ENCODE measurements around the gene LIPJ. TPM values are rescaled to one million over a fixed set of nuclear protein-coding genes. Genes with fewer than 3 reads are reported as not detected.

LIPJ gene
- total RNA-seq, 1 experiment from 2014 or later = not detected

- TF ChIP-seq, protein P1, sequence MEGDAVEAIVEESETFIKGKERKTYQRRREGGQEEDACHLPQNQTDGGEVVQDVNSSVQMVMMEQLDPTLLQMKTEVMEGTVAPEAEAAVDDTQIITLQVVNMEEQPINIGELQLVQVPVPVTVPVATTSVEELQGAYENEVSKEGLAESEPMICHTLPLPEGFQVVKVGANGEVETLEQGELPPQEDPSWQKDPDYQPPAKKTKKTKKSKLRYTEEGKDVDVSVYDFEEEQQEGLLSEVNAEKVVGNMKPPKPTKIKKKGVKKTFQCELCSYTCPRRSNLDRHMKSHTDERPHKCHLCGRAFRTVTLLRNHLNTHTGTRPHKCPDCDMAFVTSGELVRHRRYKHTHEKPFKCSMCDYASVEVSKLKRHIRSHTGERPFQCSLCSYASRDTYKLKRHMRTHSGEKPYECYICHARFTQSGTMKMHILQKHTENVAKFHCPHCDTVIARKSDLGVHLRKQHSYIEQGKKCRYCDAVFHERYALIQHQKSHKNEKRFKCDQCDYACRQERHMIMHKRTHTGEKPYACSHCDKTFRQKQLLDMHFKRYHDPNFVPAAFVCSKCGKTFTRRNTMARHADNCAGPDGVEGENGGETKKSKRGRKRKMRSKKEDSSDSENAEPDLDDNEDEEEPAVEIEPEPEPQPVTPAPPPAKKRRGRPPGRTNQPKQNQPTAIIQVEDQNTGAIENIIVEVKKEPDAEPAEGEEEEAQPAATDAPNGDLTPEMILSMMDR (IDR thresholded peaks at IDR 0.05; ENCODE audit: unreplicated experiment) = no peak
- ChIA-PET CTCF (interaction anchor here (0.5 kb wide), 1 partner anchor 83 kb away, joined by 3 read pairs; no protein-coding TSS in a partner anchor), POLR2A (interaction anchor here (0.6 to 1.7 kb wide), 2 partner anchors 76 to 649 kb away, joined by 3 to 4 read pairs; no protein-coding TSS in a partner anchor)
- no peak overlapping the region for H3K27ac Mint-ChIP-seq (ENCODE audit: low read depth, unreplicated experiment)
- no peaks in the 10 kb centered on the region for H3K27me3 Mint-ChIP-seq (ENCODE audit: insufficient read depth, unreplicated experiment)
- no peak for DNase-seq (ENCODE audit: unreplicated experiment)
- H3K4me1 Mint-ChIP-seq (ENCODE audit: insufficient read depth, unreplicated experiment) = no peaks in the 10 kb centered on the region
- intact Hi-C loops (cut with micrococcal nuclease) = no loop called here
- BruUV-seq (replicated peaks) = no TSS peak
- H3K9me3 Mint-ChIP-seq (ENCODE audit: unreplicated experiment) = no peaks in the 10 kb centered on the region
- no peak overlapping the region for H3K4me3 Mint-ChIP-seq (ENCODE audit: unreplicated experiment)
- no peaks in the 10 kb centered on the region for H3K36me3 Mint-ChIP-seq (ENCODE audit: insufficient read depth, unreplicated experiment)
These were observed 22.2 kb downstream of the LIPJ start for GRCh38 chr10:88608780-88609179.

DNA sequence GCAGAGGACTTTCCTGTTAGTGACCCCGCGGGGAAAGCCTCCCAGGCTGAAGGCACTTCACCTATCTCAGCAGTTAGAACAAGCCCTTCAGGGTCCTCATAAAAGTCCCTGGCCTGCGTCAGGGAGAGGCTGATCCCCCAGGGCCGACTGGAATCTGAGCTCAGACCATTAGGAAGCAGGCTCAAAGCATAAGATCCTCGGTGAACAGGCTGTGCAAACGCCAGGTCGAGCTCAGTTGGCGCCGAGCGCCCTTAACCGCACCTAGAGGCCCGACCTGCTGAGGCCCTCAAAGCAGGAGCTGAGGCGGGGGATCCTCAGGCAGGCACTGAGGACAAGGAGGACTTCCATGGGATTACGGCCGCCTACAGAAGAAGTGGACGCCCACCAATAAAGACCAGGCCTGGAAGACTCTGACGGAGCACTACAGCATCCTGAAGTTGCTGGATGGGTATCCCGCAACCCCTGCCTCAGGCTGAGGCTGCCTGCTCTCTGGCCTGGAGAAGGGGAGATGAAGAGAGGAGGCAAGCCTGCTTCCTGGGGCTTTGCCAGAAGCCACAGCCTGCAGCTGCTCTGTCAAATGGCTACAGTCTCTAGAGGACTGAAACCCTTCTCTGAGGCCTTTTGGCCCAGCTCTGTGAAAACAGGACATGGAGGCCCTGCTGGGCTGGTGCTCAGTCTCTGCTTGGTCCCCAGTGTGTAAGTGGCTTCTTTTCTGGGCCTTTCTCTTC is 29.9 kb downstream of the LIPJ start:
- CTCF ChIA-PET = interaction anchor here (0.6 to 1.2 kb wide), 3 partner anchors 15 to 313 kb away, joined by 3 to 4 read pairs (median 3); no protein-coding TSS in a partner anchor

DNA sequence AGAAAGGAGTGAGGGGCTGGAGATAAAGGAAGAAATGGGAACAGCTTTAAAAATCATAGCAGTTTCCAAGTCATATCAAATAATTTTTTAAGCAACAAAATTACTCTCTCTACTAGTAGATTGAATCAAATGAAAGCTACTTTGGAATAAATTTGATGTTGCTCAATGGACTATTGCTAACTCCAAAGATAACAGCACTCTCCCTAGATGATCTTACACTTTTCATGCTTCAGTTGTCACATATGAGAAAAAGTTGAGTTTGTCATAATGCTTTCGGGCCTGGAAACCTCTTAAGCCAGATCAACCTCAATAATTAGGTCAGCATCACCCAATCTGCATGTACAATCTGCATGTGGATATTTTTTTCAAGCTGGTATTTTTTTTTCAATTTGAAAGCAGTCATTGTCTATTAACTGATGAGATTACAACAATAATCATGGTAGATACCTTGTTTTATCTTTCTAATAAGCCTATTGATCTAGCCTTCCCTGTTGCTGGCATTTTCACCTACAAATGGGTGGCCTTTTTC is 31.3 kb downstream of the LIPJ start:
- no peaks in the 10 kb centered on the region for H3K36me3 Mint-ChIP-seq (ENCODE audit: insufficient read depth, unreplicated experiment)
- H3K27me3 Mint-ChIP-seq (ENCODE audit: insufficient read depth, unreplicated experiment) = no peaks in the 10 kb centered on the region
- BruUV-seq (replicated peaks) = no TSS peak
- no peaks in the 10 kb centered on the region for H3K4me1 Mint-ChIP-seq (ENCODE audit: insufficient read depth, unreplicated experiment)
- no peaks in the 10 kb centered on the region for H3K9me3 Mint-ChIP-seq (ENCODE audit: unreplicated experiment)
- no peak overlapping the region for H3K27ac Mint-ChIP-seq (ENCODE audit: low read depth, unreplicated experiment)
- ChIA-PET POLR2A (interaction anchor here (0.6 to 1.1 kb wide), 3 partner anchors 13 to 31 kb away, joined by 3 to 4 read pairs (median 3); no protein-coding TSS in a partner anchor), CTCF (interaction anchor here (1.0 to 1.2 kb wide), 2 partner anchors 51 to 316 kb away, joined by 3 read pairs; no protein-coding TSS in a partner anchor)
- TF ChIP-seq, protein P1 (IDR thresholded peaks at IDR 0.05; ENCODE audit: unreplicated experiment) = no peak
- H3K4me3 Mint-ChIP-seq (ENCODE audit: unreplicated experiment) = no peak overlapping the region
- no peak for DNase-seq (ENCODE audit: unreplicated experiment)
- intact Hi-C loops (cut with micrococcal nuclease) = no loop called here

More for the DNA sequence above, 29.9 kb downstream of the LIPJ start:
- H3K27me3 Mint-ChIP-seq (ENCODE audit: insufficient read depth, unreplicated experiment) = no peaks in the 10 kb centered on the region
- H3K4me3 Mint-ChIP-seq (ENCODE audit: unreplicated experiment) = no peak overlapping the region
- BruUV-seq (replicated peaks) = no TSS peak
- no peaks in the 10 kb centered on the region for H3K36me3 Mint-ChIP-seq (ENCODE audit: insufficient read depth, unreplicated experiment)
- DNase-seq (ENCODE audit: unreplicated experiment) = no peak
- H3K4me1 Mint-ChIP-seq (ENCODE audit: insufficient read depth, unreplicated experiment) = no peaks in the 10 kb centered on the region
- intact Hi-C loops (cut with micrococcal nuclease) = no loop called here
- H3K27ac Mint-ChIP-seq (ENCODE audit: low read depth, unreplicated experiment) = no peak overlapping the region
- no peaks in the 10 kb centered on the region for H3K9me3 Mint-ChIP-seq (ENCODE audit: unreplicated experiment)
- TF ChIP-seq, protein P1 (IDR thresholded peaks at IDR 0.05; ENCODE audit: unreplicated experiment) = no peak
- POLR2A ChIA-PET = interaction anchor here (1.3 kb wide), 1 partner anchor 9 kb away, joined by 4 read pairs; no protein-coding TSS in a partner anchor

GRCh38 chr10:88618496-88618895 is 31.9 kb downstream of the LIPJ start:
- DNase-seq (ENCODE audit: unreplicated experiment) = peak; percentile 37
- no peaks in the 10 kb centered on the region for H3K9me3 Mint-ChIP-seq (ENCODE audit: unreplicated experiment)
- H3K27me3 Mint-ChIP-seq (ENCODE audit: insufficient read depth, unreplicated experiment) = no peaks in the 10 kb centered on the region
- no TSS peak for BruUV-seq (replicated peaks)
- H3K36me3 Mint-ChIP-seq (ENCODE audit: insufficient read depth, unreplicated experiment) = no peaks in the 10 kb centered on the region
- ChIA-PET POLR2A (interaction anchor here (1.1 kb wide), 1 partner anchor 13 kb away, joined by 4 read pairs; no protein-coding TSS in a partner anchor), CTCF (interaction anchor here (0.8 kb wide), 1 partner anchor 192 kb away, joined by 7 read pairs; no protein-coding TSS in a partner anchor)
- TF ChIP-seq, protein P1 (IDR thresholded peaks at IDR 0.05; ENCODE audit: unreplicated experiment) = no peak
- H3K27ac Mint-ChIP-seq (ENCODE audit: low read depth, unreplicated experiment) = no peak overlapping the region
- no peak overlapping the region for H3K4me3 Mint-ChIP-seq (ENCODE audit: unreplicated experiment)
- intact Hi-C loops (cut with micrococcal nuclease) = no loop called here
- H3K4me1 Mint-ChIP-seq (ENCODE audit: insufficient read depth, unreplicated experiment) = no peaks in the 10 kb centered on the region
